ENCODE results near the gene ATP2C2.
"Not testable (repeated sequence)": the region's sequence is repeated elsewhere in the genome, so short reads cannot be mapped to it uniquely, and the experiment has no call there.

ATP2C2 gene

DNA sequence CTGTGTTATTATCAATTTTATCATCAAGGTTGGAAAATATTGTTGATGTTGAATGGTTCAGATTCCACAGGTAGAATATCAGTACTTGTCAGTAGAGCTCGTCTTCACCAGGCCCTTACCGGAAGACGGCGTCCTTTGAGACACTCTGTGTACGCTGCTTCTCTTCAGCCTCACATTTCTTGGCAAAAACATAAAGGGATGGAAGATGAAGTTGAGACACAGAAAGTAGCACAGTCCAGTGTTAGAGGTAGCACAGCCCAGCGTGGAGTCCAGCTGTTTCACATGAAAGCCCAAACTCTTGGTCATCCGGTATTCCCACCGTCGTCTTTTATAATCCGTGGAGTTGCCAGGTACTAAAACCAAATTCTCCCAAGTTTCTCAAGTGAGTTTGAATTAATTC is 30.4 kb downstream of the ATP2C2 start:
- Histone ChIP-seq H3F3A (ENCODE audit: insufficient read depth) (no peaks in the 10 kb centered on the region), H3K9me3 (ENCODE audit: insufficient read depth, low read length) (no peaks in the 10 kb centered on the region), H3K9me2 (replicated peaks; ENCODE audit: insufficient read depth, low read length) (no peaks in the 10 kb centered on the region), H3K27ac (ENCODE audit: low read depth, low read length) (no peak overlapping the region), H3K4me3 (ENCODE audit: insufficient read depth, low read length, poor library complexity, severe bottlenecking) (no peak overlapping the region), H4K20me1 (ENCODE audit: low read depth, low read length) (no peaks in the 10 kb centered on the region), H2AFZ (ENCODE audit: low read depth, low read length, severe bottlenecking) (no peak overlapping the region), H3K79me2 (ENCODE audit: insufficient read depth, low read length) (no peaks in the 10 kb centered on the region), H3K4me2 (ENCODE audit: low read depth, low read length, poor library complexity, severe bottlenecking) (no peak overlapping the region), H3K27me3 (ENCODE audit: low read length) (no peaks in the 10 kb centered on the region), H3K9ac (ENCODE audit: low read length) (no peak overlapping the region), H3K36me3 (ENCODE audit: low read length) (no peaks in the 10 kb centered on the region)
- TF ChIP-seq CTCF (IDR thresholded peaks at IDR 0.05; ENCODE audit: insufficient read depth, low read length, poor library complexity, severe bottlenecking) (no peak), EZH2phosphoT487 (conservative IDR thresholded peaks at IDR 0.05; ENCODE audit: low read length) (no peak)

DNA sequence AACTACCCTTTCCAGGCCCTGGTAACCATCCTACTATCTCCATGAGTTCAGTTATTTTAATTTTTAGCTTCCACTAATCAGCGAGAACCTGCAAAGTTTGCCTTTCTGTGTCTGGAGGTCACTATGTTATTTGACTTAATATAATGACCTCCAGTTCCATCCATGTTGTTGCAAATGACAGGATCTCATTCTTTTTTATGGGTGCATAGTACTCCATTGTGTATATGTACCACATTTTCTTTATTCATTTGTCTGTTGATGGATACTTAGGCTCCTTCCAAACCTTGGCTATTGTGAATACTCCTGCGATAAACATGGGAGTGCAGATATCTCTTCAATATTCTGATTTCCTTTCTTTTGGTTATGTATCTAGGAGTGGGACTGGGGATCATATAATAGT is 31.6 kb downstream of the ATP2C2 start:
- not testable (repeated sequence) for H3K4me3 ChIP-seq (ENCODE audit: insufficient read depth, low read length, poor library complexity, severe bottlenecking); H3K27me3 ChIP-seq (ENCODE audit: low read length); H4K20me1 ChIP-seq (ENCODE audit: low read depth, low read length); H3K4me2 ChIP-seq (ENCODE audit: low read depth, low read length, poor library complexity, severe bottlenecking); H2AFZ ChIP-seq (ENCODE audit: low read depth, low read length, severe bottlenecking); H3K9me3 ChIP-seq (ENCODE audit: insufficient read depth, low read length); H3F3A ChIP-seq (ENCODE audit: insufficient read depth); H3K36me3 ChIP-seq (ENCODE audit: low read length); H3K27ac ChIP-seq (ENCODE audit: low read depth, low read length); H3K9me2 ChIP-seq (replicated peaks; ENCODE audit: insufficient read depth, low read length); H3K9ac ChIP-seq (ENCODE audit: low read length); H3K79me2 ChIP-seq (ENCODE audit: insufficient read depth, low read length)

- H2AFZ ChIP-seq (ENCODE audit: low read depth, low read length, severe bottlenecking); H3K4me3 ChIP-seq (ENCODE audit: insufficient read depth, low read length, poor library complexity, severe bottlenecking); H3K27ac ChIP-seq (ENCODE audit: low read depth, low read length); H3K9me2 ChIP-seq (replicated peaks; ENCODE audit: insufficient read depth, low read length); H3K9me3 ChIP-seq (ENCODE audit: insufficient read depth, low read length); H3K4me2 ChIP-seq (ENCODE audit: low read depth, low read length, poor library complexity, severe bottlenecking); H4K20me1 ChIP-seq (ENCODE audit: low read depth, low read length); H3K27me3 ChIP-seq (ENCODE audit: low read length); H3K9ac ChIP-seq (ENCODE audit: low read length); H3F3A ChIP-seq (ENCODE audit: insufficient read depth); H3K79me2 ChIP-seq (ENCODE audit: insufficient read depth, low read length); H3K36me3 ChIP-seq (ENCODE audit: low read length): not testable (repeated sequence)
Observed at GRCh38 chr16:84403435-84403834, 35.1 kb downstream of the ATP2C2 start.

DNA sequence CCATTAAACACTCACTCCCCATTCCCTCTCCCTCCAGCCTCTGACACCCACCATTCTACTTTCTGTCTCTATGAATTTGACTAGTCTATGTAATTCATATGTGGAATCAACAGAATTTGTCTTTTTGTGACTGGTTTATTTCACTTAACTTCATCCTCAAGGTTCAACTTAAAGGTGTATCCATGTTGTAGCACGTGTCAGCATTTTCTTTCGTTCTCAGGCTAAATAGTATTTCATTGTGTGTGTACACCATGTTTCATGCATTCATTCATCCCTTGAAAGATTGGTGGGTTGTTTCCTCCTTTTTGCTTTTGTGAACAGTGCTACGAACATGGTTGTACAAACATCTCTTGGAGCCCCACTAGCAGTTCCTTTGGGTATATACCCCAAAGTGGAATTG is 36.0 kb downstream of the ATP2C2 start:
- no peak overlapping the region for H2AFZ ChIP-seq (ENCODE audit: low read depth, low read length, severe bottlenecking)
- no peak overlapping the region for H3K4me3 ChIP-seq (ENCODE audit: insufficient read depth, low read length, poor library complexity, severe bottlenecking)
- H3K27ac ChIP-seq (ENCODE audit: low read depth, low read length), result no peak overlapping the region
- H3K9me3 ChIP-seq (ENCODE audit: insufficient read depth, low read length), result no peaks in the 10 kb centered on the region
- no peak overlapping the region for H3K9ac ChIP-seq (ENCODE audit: low read length)
- H3K36me3 ChIP-seq (ENCODE audit: low read length), result no peaks in the 10 kb centered on the region
- no peaks in the 10 kb centered on the region for H4K20me1 ChIP-seq (ENCODE audit: low read depth, low read length)
- H3K4me2 ChIP-seq (ENCODE audit: low read depth, low read length, poor library complexity, severe bottlenecking), result no peak overlapping the region
- H3K27me3 ChIP-seq (ENCODE audit: low read length), result no peaks in the 10 kb centered on the region
- no peaks in the 10 kb centered on the region for H3F3A ChIP-seq (ENCODE audit: insufficient read depth)
- no peaks in the 10 kb centered on the region for H3K79me2 ChIP-seq (ENCODE audit: insufficient read depth, low read length)
- TF ChIP-seq CTCF (IDR thresholded peaks at IDR 0.05; ENCODE audit: insufficient read depth, low read length, poor library complexity, severe bottlenecking) (no peak), EZH2phosphoT487 (conservative IDR thresholded peaks at IDR 0.05; ENCODE audit: low read length) (no peak)
- H3K9me2 ChIP-seq (replicated peaks; ENCODE audit: insufficient read depth, low read length), result no peaks in the 10 kb centered on the region

All from SU-DHL-6 (cell line).